ENCODE data around the gene FOXL2NB. TPM values are rescaled to one million over a fixed set of nuclear protein-coding genes. Genes with fewer than 3 reads are reported as not detected.
A peak's percentile ranks its signal among the peaks of the same experiment; 100 is the strongest.

Gene FOXL2NB
- total RNA-seq, 2 donors from 2014 or later = 0.28 TPM; not detected in 1

- Histone ChIP-seq H3K36me3 (no peaks in the 10 kb centered on the region), H3K27me3 (replicated peaks; ENCODE audit: insufficient read depth) (peaks cover 50% of the 10 kb centered on the region), H3K4me1 (replicated peaks) (peaks cover 8% of the 10 kb centered on the region), H3K27ac (no peak overlapping the region), H3K9me3 (no peaks in the 10 kb centered on the region), H3K4me3 (no peak overlapping the region)
- no peak for TF ChIP-seq CTCF (IDR thresholded peaks at IDR 0.05)
- no peak for TF ChIP-seq POLR2A (IDR thresholded peaks at IDR 0.05)
- no peak for TF ChIP-seq POLR2AphosphoS5 (IDR thresholded peaks at IDR 0.05)
- intact Hi-C loops (cut with DNase I) = no loop called here
- 90% methylated on average over 3 of the region's 3 CpGs for WGBS
- DNase-seq (ENCODE audit: low spot score) = no peak
These were observed 1.5 kb downstream of the FOXL2NB start for GRCh38 chr3:138948371-138949001.

GRCh38 chr3:138949002-138949418 lies 2.0 kb downstream of the FOXL2NB start:
- H3K27ac ChIP-seq = no peak overlapping the region
- H3K27me3 ChIP-seq (replicated peaks; ENCODE audit: insufficient read depth) = peaks cover 45% of the 10 kb centered on the region
- H3K36me3 ChIP-seq = no peaks in the 10 kb centered on the region
- TF ChIP-seq CTCF (IDR thresholded peaks at IDR 0.05) = no peak
- no peak for TF ChIP-seq POLR2AphosphoS5 (IDR thresholded peaks at IDR 0.05)
- no peak for TF ChIP-seq POLR2A (IDR thresholded peaks at IDR 0.05)
- peaks cover 8% of the 10 kb centered on the region for H3K4me1 ChIP-seq (replicated peaks)
- H3K4me3 ChIP-seq = no peak overlapping the region
- WGBS = 79% methylated on average over 5 of the region's 5 CpGs
- no peaks in the 10 kb centered on the region for H3K9me3 ChIP-seq
- intact Hi-C loops (cut with DNase I) = no loop called here
- no peak for DNase-seq (ENCODE audit: low spot score)

- no peak for DNase-seq (ENCODE audit: low spot score)
- H3K27ac ChIP-seq = no peak overlapping the region
- peak overlapping the region in 1 of 2 donors; percentile 20 for H3K4me3 ChIP-seq
- peaks cover 40% of the 10 kb centered on the region for H3K27me3 ChIP-seq (replicated peaks; ENCODE audit: insufficient read depth)
- intact Hi-C loops (cut with DNase I) = no loop called here
- TF ChIP-seq POLR2AphosphoS5 (IDR thresholded peaks at IDR 0.05) = no peak
- TF ChIP-seq CTCF (IDR thresholded peaks at IDR 0.05) = no peak
- TF ChIP-seq POLR2A (IDR thresholded peaks at IDR 0.05) = no peak
- 14% methylated on average over 27 of the region's 27 CpGs for WGBS
- H3K9me3 ChIP-seq = no peaks in the 10 kb centered on the region
- H3K4me1 ChIP-seq (replicated peaks) = peaks cover 8% of the 10 kb centered on the region
- no peaks in the 10 kb centered on the region for H3K36me3 ChIP-seq
These were observed 2.5 kb downstream of the FOXL2NB start for GRCh38 chr3:138949445-138950005.

- intact Hi-C loops (cut with DNase I) = no loop called here
- H3K9me3 ChIP-seq = no peaks in the 10 kb centered on the region
- 2% methylated on average over 33 of the region's 53 CpGs for WGBS
- no peak overlapping the region for H3K27ac ChIP-seq
- peak overlapping the region in 1 of 2 donors; percentile 20 for H3K4me3 ChIP-seq
- TF ChIP-seq POLR2A (IDR thresholded peaks at IDR 0.05) = no peak
- no peak for TF ChIP-seq CTCF (IDR thresholded peaks at IDR 0.05)
- no peak for TF ChIP-seq POLR2AphosphoS5 (IDR thresholded peaks at IDR 0.05)
- peaks cover 36% of the 10 kb centered on the region for H3K27me3 ChIP-seq (replicated peaks; ENCODE audit: insufficient read depth)
- H3K4me1 ChIP-seq (replicated peaks) = peaks cover 8% of the 10 kb centered on the region
- DNase-seq (ENCODE audit: low spot score) = no peak
- H3K36me3 ChIP-seq = no peaks in the 10 kb centered on the region
These were observed 3.1 kb downstream of the FOXL2NB start for GRCh38 chr3:138950006-138950644.

All from prostate gland (tissue), 2 donors.